Stimulated activated naive CD4-positive, alpha-beta T cell (primary cell): ENCODE measurements around the gene SLC25A11.

ENCODE experiments used
- DNase-seq, 6 experiments: peaks; one replicate each; lab custom pipeline; 2025; lab: John Stamatoyannopoulos, UW

The SLC25A11 gene

GRCh38 chr17:4966844-4967538, 27.1 kb upstream of the SLC25A11 start:
- peak in 4 of 6 experiments; percentile 85 to 98 (median 96) for DNase-seq

DNA sequence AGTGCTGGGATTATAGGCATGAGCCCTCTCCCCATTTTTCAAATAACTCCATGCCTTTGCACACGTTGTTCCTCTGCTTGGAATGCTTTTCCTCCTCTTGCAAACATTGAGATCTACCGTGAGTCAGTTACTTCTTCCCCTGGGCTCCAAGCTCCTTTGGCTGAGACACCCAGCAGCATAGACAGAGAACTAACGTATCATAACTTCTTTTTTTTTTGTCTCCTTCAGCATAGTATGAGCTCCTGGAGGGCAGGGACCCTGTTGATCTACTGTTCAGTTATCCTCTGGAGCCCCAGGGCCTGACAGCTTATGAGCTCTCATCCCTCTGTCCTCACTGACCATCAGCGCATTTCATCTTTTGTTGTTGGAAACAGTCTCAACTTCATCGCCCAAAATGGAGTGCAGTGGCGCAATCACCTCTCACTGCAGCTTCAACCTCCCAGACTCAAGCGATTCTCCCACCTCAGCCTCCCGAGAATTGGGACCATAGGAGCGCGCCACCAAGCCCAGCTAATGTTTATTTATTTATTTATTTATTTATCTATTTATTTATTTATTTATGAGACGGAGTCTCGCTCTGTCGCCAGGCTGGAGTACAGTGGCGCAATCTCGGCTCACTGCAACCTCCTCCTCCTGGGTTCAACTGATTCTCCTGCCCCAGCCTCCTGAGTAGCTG, 25.6 kb upstream of the SLC25A11 start:
- DNase-seq, result no peak

DNA sequence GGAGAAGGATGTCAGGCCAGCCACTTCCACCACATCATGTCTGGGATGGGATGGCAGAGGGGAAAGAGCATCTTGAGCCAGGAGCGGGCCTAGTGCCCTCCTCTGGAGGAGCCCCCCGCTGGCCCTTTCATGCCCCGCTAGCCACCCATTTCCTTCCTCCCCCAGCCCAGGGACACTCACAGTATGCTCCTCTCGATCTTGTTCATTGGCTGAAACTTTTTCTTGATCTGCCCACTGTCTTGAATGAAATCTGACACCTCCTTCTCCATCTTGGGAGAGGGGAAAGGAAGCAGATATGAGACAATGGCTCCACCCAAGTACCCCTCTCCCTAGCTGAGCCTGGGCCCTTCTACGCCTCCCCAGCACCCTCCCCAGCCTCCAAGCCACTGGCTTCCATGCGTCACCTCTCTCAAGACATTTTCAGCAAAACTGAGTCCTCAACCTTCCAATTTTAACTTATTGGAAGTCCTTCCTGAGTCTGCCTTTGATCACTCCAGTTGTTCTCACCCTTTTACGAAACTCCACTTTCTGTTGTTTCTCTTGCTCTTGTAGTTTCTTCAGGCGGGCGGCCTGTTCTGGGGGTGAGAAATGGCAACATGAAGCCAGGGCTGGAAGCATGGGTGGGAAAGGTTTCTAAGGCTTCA, 20.6 kb upstream of the SLC25A11 start:
- no peak for DNase-seq

- no peak for DNase-seq
Observed at GRCh38 chr17:4959261-4959965, 19.6 kb upstream of the SLC25A11 start.

DNA sequence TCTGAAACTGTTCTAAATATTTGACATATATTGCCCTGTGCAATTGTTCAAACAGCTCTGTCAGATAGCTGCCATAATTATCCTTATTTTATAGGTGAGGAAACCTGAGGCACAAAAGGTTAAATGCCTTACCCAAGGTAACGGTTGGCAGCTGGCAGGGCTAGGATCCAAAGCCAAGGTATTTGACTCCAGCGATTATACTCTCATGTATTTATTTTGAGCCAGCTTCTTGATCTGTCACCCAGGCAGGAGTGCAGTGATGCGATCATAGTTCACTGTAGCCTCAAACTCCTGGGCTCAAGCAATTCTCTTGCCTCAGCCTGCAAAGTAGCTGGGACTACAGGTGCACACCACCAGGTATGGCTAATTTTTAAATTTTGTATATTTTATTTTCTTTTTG, 18.3 kb upstream of the SLC25A11 start:
- DNase-seq, result no peak

DNA sequence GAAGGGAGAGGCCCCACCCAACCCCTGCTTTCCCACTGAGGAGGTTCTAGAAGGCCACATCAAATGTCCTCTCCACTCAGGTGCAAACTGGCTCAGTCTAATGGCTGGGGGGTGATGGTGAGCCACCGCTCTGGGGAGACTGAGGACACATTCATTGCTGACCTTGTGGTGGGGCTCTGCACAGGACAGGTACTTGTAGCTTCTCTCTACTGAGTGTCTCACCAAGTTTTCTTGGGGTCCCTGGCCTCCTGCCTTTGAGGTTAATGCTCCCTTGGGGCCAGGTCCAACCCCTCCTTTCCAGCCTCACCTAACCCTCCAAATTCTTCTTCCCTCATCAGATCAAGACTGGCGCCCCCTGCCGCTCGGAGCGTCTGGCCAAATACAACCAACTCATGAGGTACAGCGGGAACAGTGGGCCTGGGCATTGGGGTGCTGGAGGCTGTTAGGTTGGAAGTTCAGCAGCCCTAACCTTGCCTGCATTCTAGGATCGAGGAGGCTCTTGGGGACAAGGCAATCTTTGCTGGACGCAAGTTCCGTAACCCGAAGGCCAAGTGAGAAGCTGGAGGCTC, 16.7 kb upstream of the SLC25A11 start:
- peak in 4 of 6 experiments; percentile 11 to 33 (median 17) for DNase-seq

- DNase-seq, result no peak
Observed at GRCh38 chr17:4955091-4955490, 15.2 kb upstream of the SLC25A11 start.

GRCh38 chr17:4953451-4953961, 13.7 kb upstream of the SLC25A11 start:
- DNase-seq, result no peak

DNA sequence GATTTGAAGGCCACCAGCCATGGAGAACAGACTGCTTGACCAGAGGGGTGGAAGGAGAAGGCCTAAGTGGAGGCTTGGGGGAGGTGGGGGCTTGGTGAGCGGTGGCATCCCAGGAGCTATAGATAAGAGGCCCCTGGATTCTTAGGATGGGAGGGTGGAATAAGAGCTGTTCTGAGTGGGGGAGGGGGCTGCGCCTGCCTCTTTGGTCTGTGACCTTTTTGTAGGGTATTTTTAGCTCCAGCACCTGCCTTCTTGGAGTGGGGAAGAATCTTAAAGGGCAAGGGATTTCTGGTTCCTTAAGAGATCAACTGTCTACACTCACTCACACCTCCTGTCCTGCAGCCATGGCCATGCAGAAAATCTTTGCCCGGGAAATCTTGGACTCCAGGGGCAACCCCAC, 11.6 kb upstream of the SLC25A11 start:
- no peak for DNase-seq

DNA sequence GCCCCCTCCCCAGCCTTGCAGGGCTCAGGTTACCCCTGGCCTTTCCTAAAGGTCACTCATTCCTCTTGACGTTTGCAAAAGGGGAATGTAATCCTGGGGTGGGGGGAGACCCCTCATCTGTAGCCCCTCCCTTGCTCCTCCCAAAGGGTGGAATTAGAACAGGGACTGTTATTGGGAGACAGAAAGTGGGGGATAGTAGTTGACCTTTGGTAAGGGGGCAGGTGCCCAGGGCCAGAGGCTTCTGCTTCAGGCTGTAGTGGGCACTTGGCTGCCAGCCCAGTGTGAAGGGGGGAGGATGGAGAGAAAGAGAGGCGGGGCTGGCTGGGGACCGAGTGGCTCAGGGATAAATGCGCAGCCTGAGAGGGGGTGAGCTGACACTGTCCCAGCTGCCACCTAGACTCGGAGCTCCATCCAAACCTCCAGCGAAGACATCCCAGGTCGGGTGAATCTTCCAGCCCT, 10.9 kb upstream of the SLC25A11 start, which contains the start of gene ENO3:
Gene ENO3, plus strand, starts transcription at position 374 of the 459 bp plus-strand sequence. CDS start 711 bp downstream, outside the sequence.
- DNase-seq, result no peak

- peak in 2 of 6 experiments; percentile 18 to 34 for DNase-seq
Observed at GRCh38 chr17:4950075-4950745, 10.4 kb upstream of the SLC25A11 start.

- peak; percentile 70 to 89 (median 79) for DNase-seq
Observed at GRCh38 chr17:4949321-4950074, 9.7 kb upstream of the SLC25A11 start.

GRCh38 chr17:4948931-4949320, 9.1 kb upstream of the SLC25A11 start:
- DNase-seq, result peak; percentile 60 to 89 (median 77)

DNA sequence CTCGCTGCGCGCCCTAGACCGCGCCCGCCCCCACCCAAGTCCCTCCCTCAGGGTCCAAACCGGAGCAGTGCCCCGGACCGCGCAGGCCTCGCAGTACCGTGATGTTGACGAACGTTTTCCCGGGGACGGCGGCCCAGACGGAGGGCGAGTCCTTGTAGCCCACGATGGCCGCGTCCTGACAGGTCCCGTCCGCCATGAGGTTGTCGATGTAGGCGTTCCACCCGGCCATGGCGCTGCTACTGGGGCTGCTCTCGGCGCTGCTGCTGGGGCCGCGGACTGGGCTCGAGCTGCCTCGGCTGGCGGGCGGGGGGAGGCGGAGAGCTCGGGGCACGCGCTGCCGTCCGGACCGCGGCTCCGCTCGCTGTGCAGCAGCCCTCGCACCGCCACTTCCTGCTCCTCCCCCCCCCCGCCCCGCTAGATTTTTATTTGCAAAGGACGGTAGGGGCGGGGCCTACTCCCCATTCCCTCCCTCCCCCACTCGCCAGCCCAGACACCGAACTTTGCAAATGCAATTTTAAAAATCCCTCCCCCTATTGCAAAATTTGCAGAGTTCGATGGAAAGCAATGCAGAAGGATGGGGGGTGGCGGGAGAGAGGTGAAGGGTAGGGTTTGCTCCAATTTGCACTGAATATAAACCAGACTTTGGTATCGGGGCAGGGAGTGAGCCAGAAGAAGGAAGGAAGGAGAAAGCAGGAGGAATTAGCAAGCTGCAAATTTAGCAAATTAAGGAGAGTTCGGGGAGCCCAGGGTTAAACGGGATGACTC, 8.5 kb upstream of the SLC25A11 start, which contains the start of gene PFN1:
Gene PFN1, minus strand, starts transcription at position 365 of the 765 bp plus-strand sequence. Its CDS starts 136 bp downstream, at position 229.
- DNase-seq, result peak; percentile 75 to 93 (median 90)

DNA sequence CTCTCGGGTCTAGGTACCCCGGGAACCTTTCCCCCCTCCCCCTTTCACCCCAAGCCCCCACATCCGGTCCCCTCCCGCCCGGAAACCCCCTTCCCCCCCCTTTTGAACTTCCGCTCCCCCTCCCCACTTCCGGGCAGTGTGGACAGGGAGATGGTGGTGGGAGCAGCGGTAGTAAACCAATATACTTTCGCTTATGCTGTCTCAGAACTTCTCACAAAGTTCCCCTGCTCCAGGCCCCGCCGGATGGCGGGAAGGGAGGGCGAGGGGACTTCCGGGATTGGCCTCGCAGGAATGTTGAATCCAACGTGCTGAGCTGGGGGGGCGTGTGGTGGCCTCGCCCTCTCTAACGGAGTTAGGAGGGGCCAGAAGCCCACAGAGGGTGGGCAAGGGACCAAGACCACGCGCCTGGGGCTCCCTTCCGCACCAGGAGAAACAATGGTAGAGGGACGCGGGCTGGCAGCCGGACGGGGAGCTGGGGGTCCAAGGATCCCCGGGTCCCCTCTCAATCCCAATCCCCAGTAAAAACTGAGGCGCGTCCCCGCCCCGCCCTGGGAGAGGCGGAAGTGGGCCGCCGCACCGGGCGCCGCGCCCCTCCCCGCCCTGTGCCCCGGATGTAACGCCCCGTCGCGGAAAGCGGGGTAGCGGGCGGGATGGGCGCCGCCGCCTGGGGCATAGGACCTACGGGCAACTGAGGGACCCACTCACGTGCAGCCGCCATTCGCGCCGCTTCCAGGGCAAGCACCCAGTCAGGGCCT, 7.7 kb upstream of the SLC25A11 start:
- DNase-seq, result peak; percentile 49 to 81 (median 62)

- peak in 3 of 6 experiments; percentile 33 to 54 (median 48) for DNase-seq
Observed at GRCh38 chr17:4947010-4947410, 7.2 kb upstream of the SLC25A11 start.

DNA sequence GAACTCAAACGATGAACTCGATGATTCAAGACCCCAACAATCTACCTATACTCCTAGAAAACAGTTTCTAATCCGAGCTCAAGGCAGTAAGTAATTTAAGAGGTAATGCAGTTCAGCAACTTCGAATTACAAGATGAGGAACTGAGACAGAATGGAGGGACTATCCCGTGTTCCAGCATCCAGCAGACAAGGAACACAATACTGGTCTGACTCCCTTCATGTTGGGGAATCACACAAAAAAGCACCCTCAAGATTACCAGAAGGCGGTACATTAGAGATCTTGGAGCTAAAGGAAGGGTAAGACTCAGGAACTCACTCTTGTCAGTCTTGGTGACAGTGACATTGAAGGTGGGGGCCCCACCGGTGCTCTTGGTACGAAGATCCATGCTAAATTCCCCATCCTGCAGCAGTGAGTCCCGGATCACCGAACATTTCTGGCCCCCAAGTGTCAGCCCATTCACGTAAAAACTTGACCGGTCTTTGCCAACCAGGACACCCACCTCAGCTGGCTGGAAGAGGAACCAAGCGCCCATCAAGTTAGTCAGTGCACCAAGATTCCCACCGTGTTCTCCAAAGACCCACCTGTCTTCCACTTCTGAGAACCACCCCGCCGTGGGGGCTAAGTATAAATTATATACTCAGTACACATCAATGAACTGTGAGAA, 6.6 kb upstream of the SLC25A11 start:
- DNase-seq, result peak in 1 of 6 experiments; percentile 41

DNA sequence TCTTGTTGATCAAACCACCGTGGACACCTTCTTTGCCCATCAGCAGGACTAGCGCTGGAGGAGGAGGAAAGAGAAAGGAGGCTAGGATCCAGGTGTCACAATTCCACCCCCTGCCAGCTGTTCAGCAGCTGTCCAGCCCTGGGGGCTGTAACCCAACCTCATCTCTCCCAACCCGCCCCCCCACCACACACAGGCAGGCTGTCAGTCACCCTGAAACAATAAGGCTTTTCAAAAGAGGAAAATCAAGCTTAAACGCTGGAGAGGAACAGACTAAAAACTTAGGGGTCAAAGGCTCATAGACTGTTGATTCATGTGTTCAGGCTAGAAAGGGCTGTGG, 6.1 kb upstream of the SLC25A11 start:
- DNase-seq, result no peak
